Heart left ventricle (tissue), 13 donors: ENCODE data around the gene BNC2.

Source experiments
- POLR2A ChIP-seq, 2 donors: fragments of 450-650 bp; IDR thresholded peaks; one replicate each; pipeline ENCODE4 v1.6.1; 2017; ENCODE audit warnings: antibody characterized with exemption in 2 of 2, mild to moderate bottlenecking in 2 of 2, moderate library complexity in 2 of 2
- TF ChIP-seq, protein P1 (sequence below), 12 donors: fragments of 200-600 bp; sonication (generic) in 4 of 12; IDR thresholded peaks; one replicate each; pipeline versions ENCODE4 v1.5.0 to v1.8.0; 2018 to 2022; ENCODE audit warnings: antibody characterized with exemption in 12 of 12, mild to moderate bottlenecking in 5 of 12
- donor health status: ischemic (EF 13 %, LVEDD 7.1; RV severe dilation, severe dysfunction).
- donor health status: DM: no; HTN: yes; CAD: no.
- donor health status: DM: no; HTN: no; CAD: no.
- donor health status: ischemic (EF 25% LVEDD 6.9; RV normal size, moderate dysfunction).
- donor health status: ischemic (EF 25% LVEDD 5.7; RV mildly dilated, moderate dysfunction).
- donor health status: ischemic (EF 35%, LVEDD 5.7; RV mildly dilated, moderate dysfunction).
- donor health status: nonischemic (EF 11% LVEDD 7.7; RV severe dilation, severe dysfunction).
- donor health status: DM: yes; HTN: yes; CAD: no.
- donor health status: PGD.
- donor health status: ischemic (EF 29% LVEDD 5.4; RV normal size, mild dysfunction).
- donor health status: nonischemic (EF 23%, LVEDD 6.1; RV moderate dilation, normal function).

DNA sequence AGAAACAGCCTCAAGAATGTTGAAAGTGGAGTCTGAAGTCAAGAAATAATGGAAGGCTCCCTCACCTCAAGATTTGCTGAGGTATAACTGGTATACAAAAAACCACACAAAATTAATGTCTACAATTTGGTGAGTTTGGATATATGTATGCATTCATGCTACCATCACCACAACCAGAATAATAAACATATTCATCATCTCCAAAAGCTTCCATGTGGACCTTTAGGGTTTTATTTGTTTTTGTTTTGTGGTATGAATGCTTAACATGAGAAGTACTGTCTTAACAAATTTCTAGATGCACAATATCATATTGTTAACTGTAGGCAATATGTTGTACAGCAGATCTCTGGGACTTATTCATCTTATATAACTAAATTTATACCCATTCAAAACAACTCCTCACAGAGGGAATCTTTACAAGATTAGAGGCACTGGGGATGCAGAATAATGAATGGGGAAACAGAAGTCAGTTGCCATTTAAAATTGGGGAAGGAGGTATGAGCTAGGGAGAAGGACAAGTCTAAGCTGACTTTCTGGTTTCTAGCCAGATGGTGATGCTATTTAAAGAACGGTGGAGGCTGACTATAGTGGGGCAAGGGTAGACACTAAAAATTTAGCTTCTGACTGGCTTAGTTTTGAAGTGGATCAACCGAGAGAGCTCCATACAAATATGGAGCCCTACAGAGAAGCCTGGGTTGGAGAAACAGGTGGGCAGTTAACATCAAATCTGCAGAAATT is 213.9 kb downstream of the BNC2 start:
- TF ChIP-seq, protein P1, sequence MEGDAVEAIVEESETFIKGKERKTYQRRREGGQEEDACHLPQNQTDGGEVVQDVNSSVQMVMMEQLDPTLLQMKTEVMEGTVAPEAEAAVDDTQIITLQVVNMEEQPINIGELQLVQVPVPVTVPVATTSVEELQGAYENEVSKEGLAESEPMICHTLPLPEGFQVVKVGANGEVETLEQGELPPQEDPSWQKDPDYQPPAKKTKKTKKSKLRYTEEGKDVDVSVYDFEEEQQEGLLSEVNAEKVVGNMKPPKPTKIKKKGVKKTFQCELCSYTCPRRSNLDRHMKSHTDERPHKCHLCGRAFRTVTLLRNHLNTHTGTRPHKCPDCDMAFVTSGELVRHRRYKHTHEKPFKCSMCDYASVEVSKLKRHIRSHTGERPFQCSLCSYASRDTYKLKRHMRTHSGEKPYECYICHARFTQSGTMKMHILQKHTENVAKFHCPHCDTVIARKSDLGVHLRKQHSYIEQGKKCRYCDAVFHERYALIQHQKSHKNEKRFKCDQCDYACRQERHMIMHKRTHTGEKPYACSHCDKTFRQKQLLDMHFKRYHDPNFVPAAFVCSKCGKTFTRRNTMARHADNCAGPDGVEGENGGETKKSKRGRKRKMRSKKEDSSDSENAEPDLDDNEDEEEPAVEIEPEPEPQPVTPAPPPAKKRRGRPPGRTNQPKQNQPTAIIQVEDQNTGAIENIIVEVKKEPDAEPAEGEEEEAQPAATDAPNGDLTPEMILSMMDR (IDR thresholded peaks at IDR 0.05), result no peak
- no peak for TF ChIP-seq POLR2A (IDR thresholded peaks at IDR 0.05)
